Effector memory CD4-positive, alpha-beta T cell (primary cell): ENCODE measurements around the gene KIFC3.

Experiments
- DNase-seq, 3 donors: peaks; one replicate each; pipeline ENCODE4 v3.0.0-alpha.2; 2020
- H3K27ac ChIP-seq: 2 replicates; pipeline ENCODE4 v1.7.0; 2013; ENCODE audit warnings: mild to moderate bottlenecking, low read length, moderate library complexity; ENCODE audit not compliant: insufficient read depth, poor library complexity, severe bottlenecking
- H3K27me3 ChIP-seq: replicated peaks from 2 replicates; pipeline ENCODE4 v1.7.0; 2013; ENCODE audit warnings: mild to moderate bottlenecking, low read length; ENCODE audit not compliant: insufficient read depth, control insufficient read depth, poor library complexity, severe bottlenecking
- H3K36me3 ChIP-seq: 2 replicates; pipeline ENCODE4 v1.7.0; 2013; ENCODE audit warnings: mild to moderate bottlenecking, low read length, moderate library complexity; ENCODE audit not compliant: control insufficient read depth, insufficient read depth
- H3K4me1 ChIP-seq: 2 replicates; pipeline ENCODE4 v1.7.0; 2013; ENCODE audit warnings: low read length, mild to moderate bottlenecking; ENCODE audit not compliant: control insufficient read depth, insufficient read depth, poor library complexity, severe bottlenecking
- H3K4me3 ChIP-seq: 2 replicates; pipeline ENCODE4 v1.7.0; 2013; ENCODE audit warnings: low read length, low read depth, mild to moderate bottlenecking; ENCODE audit not compliant: insufficient read depth, poor library complexity, severe bottlenecking
- H3K9me3 ChIP-seq: 2 replicates; pipeline ENCODE4 v1.7.0; 2013; ENCODE audit warnings: mild to moderate bottlenecking, low read length, moderate library complexity; ENCODE audit not compliant: control insufficient read depth

The KIFC3 gene

DNA sequence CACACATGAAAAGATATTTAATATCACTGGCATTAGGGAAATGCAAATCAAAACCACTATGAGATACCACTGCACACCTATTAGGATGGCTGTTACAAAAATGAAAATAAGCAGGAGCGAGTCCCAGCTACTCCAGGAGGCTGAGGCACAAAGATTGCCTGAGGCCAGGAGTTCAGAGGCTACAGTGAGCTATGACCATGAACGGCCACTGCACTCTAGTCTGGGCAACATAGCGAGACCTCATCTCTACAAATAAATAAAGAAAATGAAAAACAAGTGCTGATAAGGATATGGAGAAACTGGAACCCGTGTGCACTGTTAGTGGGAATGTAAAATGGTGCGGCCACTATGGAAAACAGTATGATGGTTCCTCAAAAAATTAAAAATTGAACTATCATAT, 23.6 kb downstream of the KIFC3 start:
- H3K36me3 ChIP-seq = no peaks in the 10 kb centered on the region
- H3K27ac ChIP-seq = no peak overlapping the region
- no peak for DNase-seq
- H3K27me3 ChIP-seq = no peaks in the 10 kb centered on the region
- H3K4me3 ChIP-seq = no peak overlapping the region
- no peaks in the 10 kb centered on the region for H3K4me1 ChIP-seq
- H3K9me3 ChIP-seq = no peaks in the 10 kb centered on the region

GRCh38 chr16:57775661-57776469, 26.4 kb downstream of the KIFC3 start:
- H3K4me1 ChIP-seq = no peaks in the 10 kb centered on the region
- DNase-seq = no peak
- H3K36me3 ChIP-seq = no peaks in the 10 kb centered on the region
- H3K9me3 ChIP-seq = no peaks in the 10 kb centered on the region
- H3K27ac ChIP-seq = no peak overlapping the region
- H3K27me3 ChIP-seq = no peaks in the 10 kb centered on the region
- no peak overlapping the region for H3K4me3 ChIP-seq

- H3K27me3 ChIP-seq = no peaks in the 10 kb centered on the region
- H3K9me3 ChIP-seq = no peaks in the 10 kb centered on the region
- H3K4me3 ChIP-seq = no peak overlapping the region
- no peaks in the 10 kb centered on the region for H3K36me3 ChIP-seq
- DNase-seq = no peak
- no peaks in the 10 kb centered on the region for H3K4me1 ChIP-seq
- no peak overlapping the region for H3K27ac ChIP-seq
Measured at GRCh38 chr16:57774705-57775285, 27.5 kb downstream of the KIFC3 start.

- Histone ChIP-seq H3K27ac (no peak overlapping the region), H3K27me3 (no peaks in the 10 kb centered on the region), H3K4me3 (no peak overlapping the region), H3K9me3 (no peaks in the 10 kb centered on the region), H3K36me3 (no peaks in the 10 kb centered on the region), H3K4me1 (no peaks in the 10 kb centered on the region)
- no peak for DNase-seq
Measured at GRCh38 chr16:57773655-57774295, 28.5 kb downstream of the KIFC3 start.

- no peaks in the 10 kb centered on the region for H3K36me3 ChIP-seq
- no peaks in the 10 kb centered on the region for H3K27me3 ChIP-seq
- no peaks in the 10 kb centered on the region for H3K9me3 ChIP-seq
- DNase-seq = no peak
- no peak overlapping the region for H3K4me3 ChIP-seq
- no peak overlapping the region for H3K27ac ChIP-seq
- H3K4me1 ChIP-seq = no peaks in the 10 kb centered on the region
Measured at GRCh38 chr16:57773019-57773418, 29.3 kb downstream of the KIFC3 start.

GRCh38 chr16:57771141-57771785, 31.0 kb downstream of the KIFC3 start:
- no peak overlapping the region for H3K27ac ChIP-seq
- no peaks in the 10 kb centered on the region for H3K36me3 ChIP-seq
- H3K9me3 ChIP-seq = no peaks in the 10 kb centered on the region
- DNase-seq = no peak
- H3K4me3 ChIP-seq = no peak overlapping the region
- no peaks in the 10 kb centered on the region for H3K4me1 ChIP-seq
- no peaks in the 10 kb centered on the region for H3K27me3 ChIP-seq

- Histone ChIP-seq H3K4me1 (no peaks in the 10 kb centered on the region), H3K36me3 (no peaks in the 10 kb centered on the region), H3K9me3 (no peaks in the 10 kb centered on the region), H3K27ac (no peak overlapping the region), H3K4me3 (no peak overlapping the region), H3K27me3 (no peaks in the 10 kb centered on the region)
- DNase-seq = no peak
Measured at GRCh38 chr16:57770361-57770760, 31.9 kb downstream of the KIFC3 start.

GRCh38 chr16:57769541-57770145, 32.6 kb downstream of the KIFC3 start:
- Histone ChIP-seq H3K9me3 (no peaks in the 10 kb centered on the region), H3K4me1 (no peaks in the 10 kb centered on the region), H3K27ac (no peak overlapping the region), H3K4me3 (no peak overlapping the region), H3K27me3 (no peaks in the 10 kb centered on the region), H3K36me3 (no peaks in the 10 kb centered on the region)
- no peak for DNase-seq

DNA sequence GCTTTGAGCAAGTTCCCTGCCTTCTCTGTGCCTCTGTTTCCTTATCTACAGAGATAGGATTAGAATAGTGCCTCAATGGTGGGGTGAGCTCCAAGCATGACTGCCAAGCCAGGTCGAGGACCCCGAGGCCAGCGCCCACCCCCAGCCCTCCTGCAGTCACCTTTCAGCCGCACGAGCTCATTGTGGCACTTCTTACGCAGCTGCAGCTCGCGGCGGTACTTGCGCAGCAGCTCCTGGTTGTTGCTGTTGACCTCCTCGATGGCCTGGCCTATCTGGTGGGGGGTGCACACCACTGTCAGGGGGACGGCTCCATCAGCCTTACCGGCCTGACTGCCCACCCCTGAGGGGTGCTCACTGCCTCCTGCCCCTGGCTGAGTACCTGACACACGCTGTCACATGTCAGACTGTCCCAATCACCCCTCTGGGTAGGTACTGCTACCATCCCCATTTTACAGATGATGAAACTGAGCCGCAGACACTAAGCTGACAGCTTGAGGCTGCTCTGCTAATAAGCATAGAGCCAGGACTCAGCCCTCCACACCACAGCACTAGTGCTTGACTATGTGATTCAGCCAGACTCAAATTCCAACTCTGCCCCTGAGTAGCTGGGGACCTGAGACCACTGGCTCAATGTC, 35.5 kb downstream of the KIFC3 start:
- H3K4me3 ChIP-seq = no peak overlapping the region
- H3K9me3 ChIP-seq = no peaks in the 10 kb centered on the region
- no peak overlapping the region for H3K27ac ChIP-seq
- DNase-seq = no peak
- no peaks in the 10 kb centered on the region for H3K27me3 ChIP-seq
- no peaks in the 10 kb centered on the region for H3K4me1 ChIP-seq
- H3K36me3 ChIP-seq = no peaks in the 10 kb centered on the region
